K562 (cell line): ENCODE results near the gene OR2V2. TPM values are rescaled to one million over a fixed set of nuclear protein-coding genes. Genes with fewer than 3 reads are reported as not detected.

ENCODE experiments used
- CBX2 ChIP-seq: fragments of 200-600 bp; sonication (generic); IDR thresholded peaks from one replicate; pipeline ENCODE4 v1.6.1; 2012; ENCODE audit warnings: mild to moderate bottlenecking, low read length, inconsistent platforms; ENCODE audit not compliant: insufficient read depth, poor library complexity, severe bottlenecking
- CSDE1 ChIP-seq, 2 experiments: fragments of 450-650 bp; IDR thresholded peaks; 2 replicates each; pipeline ENCODE4 v1.6.1; 2016; ENCODE audit warnings: mild to moderate bottlenecking in 1 of 2
- DIDO1 ChIP-seq: fragments of 450-650 bp; IDR thresholded peaks from 2 replicates; pipeline ENCODE4 v1.6.1; 2016; ENCODE audit warnings: low read depth, missing biosample characterization, missing genetic modification characterization
- FOXK1 ChIP-seq: sonication (generic); formaldehyde crosslinking; IDR thresholded peaks from 2 replicates; pipeline ENCODE4 v1.8.0; 2022; ENCODE audit warnings: missing genetic modification reagents, mild to moderate bottlenecking, borderline replicate concordance
- FOXM1 ChIP-seq, 2 experiments: fragments of 450-650 bp in 1 of 2; sonication (generic) in 1 of 2; formaldehyde crosslinking in 1 of 2; IDR thresholded peaks; 2 replicates each; pipeline versions ENCODE4 v1.6.1 to v1.9.0; 2017 to 2022; ENCODE audit warnings: low read depth in 2 of 2, mild to moderate bottlenecking in 2 of 2, missing genetic modification reagents in 1 of 2, moderate library complexity in 1 of 2
- HMG20B ChIP-seq: fragments of 250-450 bp; sonication (Bioruptor Pico); IDR thresholded peaks from 2 replicates; pipeline ENCODE4 v1.5.0; 2021; ENCODE audit warnings: mild to moderate bottlenecking
- KAT2B ChIP-seq: IDR thresholded peaks from one replicate; pipeline ENCODE4 v1.6.1; 2012; ENCODE audit warnings: low read depth, mild to moderate bottlenecking, control low read depth, inconsistent platforms, low read length, moderate library complexity
- KLF13 ChIP-seq: fragments of 450-650 bp; IDR thresholded peaks from 2 replicates; pipeline ENCODE4 v1.6.1; 2016; ENCODE audit warnings: missing genetic modification characterization, low read depth, mild to moderate bottlenecking, missing compliant biosample characterization, moderate library complexity, borderline replicate concordance
- MTA2 ChIP-seq: fragments of 450-650 bp; IDR thresholded peaks from 2 replicates; pipeline ENCODE4 v1.6.1; 2016; ENCODE audit warnings: low read depth
- PHTF2 ChIP-seq: fragments of 250-450 bp; sonication (Bioruptor Pico); IDR thresholded peaks from 2 replicates; pipeline ENCODE4 v1.5.0; 2021; ENCODE audit warnings: mild to moderate bottlenecking
- POLR2H ChIP-seq: IDR thresholded peaks from 2 replicates; pipeline ENCODE4 v1.6.1; 2016; ENCODE audit warnings: missing genetic modification characterization, low read depth, mild to moderate bottlenecking, control low read depth, missing compliant biosample characterization, moderate library complexity
- RBM34 ChIP-seq: fragments of 200-400 bp; formaldehyde crosslinking; IDR thresholded peaks from 2 replicates; pipeline ENCODE4 v1.6.1; 2018; ENCODE audit warnings: low read length, borderline replicate concordance; ENCODE audit not compliant: insufficient read depth
- SAFB ChIP-seq: fragments of 200-400 bp; formaldehyde crosslinking; IDR thresholded peaks from 2 replicates; pipeline ENCODE4 v1.6.1; 2017; ENCODE audit warnings: low read depth, low read length, borderline replicate concordance
- SAFB2 ChIP-seq: fragments of 200-400 bp; formaldehyde crosslinking; IDR thresholded peaks from 2 replicates; pipeline ENCODE4 v1.6.1; 2018; ENCODE audit warnings: borderline replicate concordance, low read length, low read depth, moderate library complexity; ENCODE audit not compliant: severe bottlenecking
- SOX6 ChIP-seq: fragments of 450-650 bp; IDR thresholded peaks from 2 replicates; pipeline ENCODE4 v1.6.1; 2014; ENCODE audit warnings: mild to moderate bottlenecking
- TARDBP ChIP-seq: fragments of 450-650 bp; IDR thresholded peaks from 2 replicates; pipeline ENCODE4 v1.6.1; 2016
- TCF3 ChIP-seq: sonication (generic); formaldehyde crosslinking; IDR thresholded peaks from 2 replicates; pipeline ENCODE4 v1.4.0; 2020; ENCODE audit warnings: mild to moderate bottlenecking, missing genetic modification reagents
- TEAD2 ChIP-seq: fragments of 450-650 bp; IDR thresholded peaks from 2 replicates; pipeline ENCODE4 v1.6.1; 2016; ENCODE audit warnings: missing genetic modification characterization, control low read depth, missing compliant biosample characterization
- ZBTB8A ChIP-seq: fragments of 450-650 bp; IDR thresholded peaks from 2 replicates; pipeline ENCODE4 v1.6.1; 2018; ENCODE audit warnings: mild to moderate bottlenecking, moderate library complexity; ENCODE audit not compliant: partially characterized antibody
- ZNF134 ChIP-seq: fragments of 250-450 bp; sonication (Bioruptor Pico); conservative IDR thresholded peaks from 2 replicates; pipeline ENCODE4 v1.4.0; 2020
- ZNF146 ChIP-seq: IDR thresholded peaks from one replicate; pipeline ENCODE4 v1.6.1; 2018; ENCODE audit warnings: missing compliant biosample characterization; ENCODE audit not compliant: unreplicated experiment
- ZNF175 ChIP-seq: fragments of 200-800 bp; sonication (Bioruptor generic); IDR thresholded peaks from 2 replicates; pipeline ENCODE4 v1.6.1; 2016; ENCODE audit warnings: low read depth, mild to moderate bottlenecking, missing genetic modification characterization, missing compliant biosample characterization
- ZNF324 ChIP-seq: fragments of 250-450 bp; sonication (Bioruptor Pico); IDR thresholded peaks from 2 replicates; pipeline ENCODE4 v1.4.0; 2020; ENCODE audit warnings: mild to moderate bottlenecking
- polyA plus RNA-seq, 8 experiments: library from polyadenylated mRNA; depleted of rRNA in 4 of 8; stranded (reverse) in 5 of 8; unstranded in 3 of 8; fragments of >200 nt; fragmentation: Nextera tagmentation in 2 of 8; fragmentation: Illumina TruSeq in 1 of 8; extraction: Ambion mirVana in 2 of 8; extraction: Trizol in 1 of 8; gene quantifications; 2 replicates each; pipeline versions ENCODE4 v1.2.1 to v1.2.3, GENCODE V29; 2011 to 2014; ENCODE audit warnings: inconsistent platforms in 1 of 8, missing spikeins in 1 of 8
- total RNA-seq, 7 experiments: library from RNA; depleted of rRNA in 6 of 7; stranded (reverse); fragments of >200 nt in 6 of 7; fragmentation: Illumina TruSeq in 2 of 7; extraction: Trizol in 2 of 7; gene quantifications; 2 replicates each; pipeline versions ENCODE4 v1.2.1 to v1.2.3, GENCODE V29; 2011 to 2021; ENCODE audit warnings: low replicate concordance in 1 of 7
- TF ChIP-seq, protein P1 (sequence below): fragments of 250-450 bp; sonication (Bioruptor Pico); IDR thresholded peaks from 2 replicates; pipeline ENCODE4 v1.8.0; 2022; ENCODE audit warnings: moderate library complexity, mild to moderate bottlenecking, inconsistent platforms
- TF ChIP-seq, protein P2 (sequence below): sonication (generic); formaldehyde crosslinking; IDR thresholded peaks from 2 replicates; pipeline ENCODE4 v1.8.1; 2023; ENCODE audit warnings: mild to moderate bottlenecking, missing genetic modification reagents
- TF ChIP-seq, protein P3 (sequence below): fragments of 450-650 bp; IDR thresholded peaks from one replicate; pipeline ENCODE4 v1.6.1; 2018; ENCODE audit warnings: mild to moderate bottlenecking, moderate library complexity; ENCODE audit not compliant: partially characterized antibody

The OR2V2 gene
- total and polyA plus RNA-seq, 9 of the 15 experiments (the other 6 are each of a cell fraction or from before 2014, with no cell fraction given): 0.01 TPM; not detected in 8

GRCh38 chr5:181207214-181207959 lies 60.0 kb downstream of the OR2V2 start (continued):
- TF ChIP-seq DIDO1: no peak
- TF ChIP-seq, protein P1, sequence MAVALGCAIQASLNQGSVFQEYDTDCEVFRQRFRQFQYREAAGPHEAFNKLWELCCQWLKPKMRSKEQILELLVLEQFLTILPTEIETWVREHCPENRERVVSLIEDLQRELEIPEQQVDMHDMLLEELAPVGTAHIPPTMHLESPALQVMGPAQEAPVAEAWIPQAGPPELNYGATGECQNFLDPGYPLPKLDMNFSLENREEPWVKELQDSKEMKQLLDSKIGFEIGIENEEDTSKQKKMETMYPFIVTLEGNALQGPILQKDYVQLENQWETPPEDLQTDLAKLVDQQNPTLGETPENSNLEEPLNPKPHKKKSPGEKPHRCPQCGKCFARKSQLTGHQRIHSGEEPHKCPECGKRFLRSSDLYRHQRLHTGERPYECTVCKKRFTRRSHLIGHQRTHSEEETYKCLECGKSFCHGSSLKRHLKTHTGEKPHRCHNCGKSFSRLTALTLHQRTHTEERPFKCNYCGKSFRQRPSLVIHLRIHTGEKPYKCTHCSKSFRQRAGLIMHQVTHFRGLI (CRISPR knock-in tag): no peak
- TF ChIP-seq ZNF175: no peak
- no peak for TF ChIP-seq PHTF2 (CRISPR knock-in tag)
- TF ChIP-seq POLR2H (tag): peak; percentile 99
- TF ChIP-seq MTA2: no peak
- 0 out of 2 replicates have a peak, but pooled peaks have one; percentile 16 for TF ChIP-seq ZNF134 (CRISPR knock-in tag)
- no peak for TF ChIP-seq KAT2B
- TF ChIP-seq RBM34: no peak
- no peak for TF ChIP-seq TEAD2 (tag)
- TF ChIP-seq, protein P2, sequence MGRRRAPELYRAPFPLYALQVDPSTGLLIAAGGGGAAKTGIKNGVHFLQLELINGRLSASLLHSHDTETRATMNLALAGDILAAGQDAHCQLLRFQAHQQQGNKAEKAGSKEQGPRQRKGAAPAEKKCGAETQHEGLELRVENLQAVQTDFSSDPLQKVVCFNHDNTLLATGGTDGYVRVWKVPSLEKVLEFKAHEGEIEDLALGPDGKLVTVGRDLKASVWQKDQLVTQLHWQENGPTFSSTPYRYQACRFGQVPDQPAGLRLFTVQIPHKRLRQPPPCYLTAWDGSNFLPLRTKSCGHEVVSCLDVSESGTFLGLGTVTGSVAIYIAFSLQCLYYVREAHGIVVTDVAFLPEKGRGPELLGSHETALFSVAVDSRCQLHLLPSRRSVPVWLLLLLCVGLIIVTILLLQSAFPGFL (CRISPR knock-in tag): no peak
- 0 out of 2 replicates have a peak, but pooled peaks have one; percentile 12 for TF ChIP-seq TCF3 (CRISPR knock-in tag)
- no peak; the same call in 1 of the 2 replicates for TF ChIP-seq FOXM1 (IDR thresholded peaks at IDR 0.05; ENCODE audit: low read depth)
- no peak for TF ChIP-seq FOXM1 (CRISPR knock-in tag; IDR thresholded peaks at IDR 0.05; ENCODE audit: low read depth)
- peak; percentile 52; the same call in 1 of the 2 replicates for TF ChIP-seq TARDBP
- TF ChIP-seq ZBTB8A: no peak
- no peak for TF ChIP-seq ZNF146 (CRISPR knock-in tag)
- no peak for TF ChIP-seq ZNF324 (CRISPR knock-in tag)
- TF ChIP-seq, protein P3, sequence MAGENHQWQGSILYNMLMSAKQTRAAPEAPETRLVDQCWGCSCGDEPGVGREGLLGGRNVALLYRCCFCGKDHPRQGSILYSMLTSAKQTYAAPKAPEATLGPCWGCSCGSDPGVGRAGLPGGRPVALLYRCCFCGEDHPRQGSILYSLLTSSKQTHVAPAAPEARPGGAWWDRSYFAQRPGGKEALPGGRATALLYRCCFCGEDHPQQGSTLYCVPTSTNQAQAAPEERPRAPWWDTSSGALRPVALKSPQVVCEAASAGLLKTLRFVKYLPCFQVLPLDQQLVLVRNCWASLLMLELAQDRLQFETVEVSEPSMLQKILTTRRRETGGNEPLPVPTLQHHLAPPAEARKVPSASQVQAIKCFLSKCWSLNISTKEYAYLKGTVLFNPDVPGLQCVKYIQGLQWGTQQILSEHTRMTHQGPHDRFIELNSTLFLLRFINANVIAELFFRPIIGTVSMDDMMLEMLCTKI: no peak
- no peak for TF ChIP-seq SAFB
- peak in 1 of 2 experiments; percentile 81; a peak in 2 of 4 replicates for TF ChIP-seq CSDE1 (IDR thresholded peaks at IDR 0.05)
- TF ChIP-seq SOX6: peak; percentile 75
- TF ChIP-seq FOXK1 (CRISPR knock-in tag): no peak; the same call in 1 of the 2 replicates
- TF ChIP-seq HMG20B (CRISPR knock-in tag): no peak
- no peak for TF ChIP-seq KLF13
- no peak for TF ChIP-seq CBX2
- no peak for TF ChIP-seq SAFB2
